COR-L47 (cell line): ENCODE measurements around the gene MCTP2.
"Not testable (repeated sequence)": the region's sequence is repeated elsewhere in the genome, so short reads cannot be mapped to it uniquely, and the experiment has no call there.

ENCODE experiments used
- DNase-seq: peaks from one replicate; lab custom pipeline; 2025; lab: John Stamatoyannopoulos, UW

The MCTP2 gene

GRCh38 chr15:94235041-94235440 is 3.7 kb downstream of the MCTP2 start:
- no peak for DNase-seq

GRCh38 chr15:94235646-94236045 is 4.3 kb downstream of the MCTP2 start:
- DNase-seq, result no peak

- DNase-seq, result no peak
Observed at GRCh38 chr15:94236608-94237007, 5.2 kb downstream of the MCTP2 start.

- DNase-seq, result no peak
Observed at GRCh38 chr15:94237903-94238302, 6.5 kb downstream of the MCTP2 start.

GRCh38 chr15:94238539-94239118 is 7.3 kb downstream of the MCTP2 start:
- DNase-seq, result no peak

GRCh38 chr15:94239474-94239873 is 8.1 kb downstream of the MCTP2 start:
- no peak for DNase-seq

- no peak for DNase-seq
Observed at GRCh38 chr15:94240480-94240879, 9.1 kb downstream of the MCTP2 start.

- DNase-seq, result no peak
Observed at GRCh38 chr15:94242257-94242656, 10.9 kb downstream of the MCTP2 start.

GRCh38 chr15:94243003-94243402 is 11.6 kb downstream of the MCTP2 start:
- not testable (repeated sequence) for DNase-seq

GRCh38 chr15:94243418-94243817 is 12.1 kb downstream of the MCTP2 start:
- no peak for DNase-seq

GRCh38 chr15:94246016-94246415 is 14.7 kb downstream of the MCTP2 start:
- DNase-seq, result no peak

GRCh38 chr15:94247789-94248638 is 16.7 kb downstream of the MCTP2 start:
- no peak for DNase-seq

GRCh38 chr15:94250801-94251200 is 19.4 kb downstream of the MCTP2 start:
- DNase-seq, result no peak

- DNase-seq, result no peak
Observed at GRCh38 chr15:94252223-94252766, 20.9 kb downstream of the MCTP2 start.

GRCh38 chr15:94252906-94253491 is 21.6 kb downstream of the MCTP2 start:
- DNase-seq, result no peak

GRCh38 chr15:94253742-94254141 is 22.4 kb downstream of the MCTP2 start:
- DNase-seq, result no peak

GRCh38 chr15:94255540-94255939 is 24.2 kb downstream of the MCTP2 start:
- no peak for DNase-seq

- no peak for DNase-seq
Observed at GRCh38 chr15:94256511-94256910, 25.1 kb downstream of the MCTP2 start.

- not testable (repeated sequence) for DNase-seq
Observed at GRCh38 chr15:94257776-94258175, 26.4 kb downstream of the MCTP2 start.

- no peak for DNase-seq
Observed at GRCh38 chr15:94258246-94258645, 26.9 kb downstream of the MCTP2 start.

GRCh38 chr15:94259121-94259751 is 27.9 kb downstream of the MCTP2 start:
- no peak for DNase-seq

- no peak for DNase-seq
Observed at GRCh38 chr15:94259863-94260262, 28.5 kb downstream of the MCTP2 start.
